Right ventricle myocardium superior (tissue), 1 donor: Measurements from ENCODE around the gene TICRR. TPM values are rescaled to one million over a fixed set of nuclear protein-coding genes. Genes with fewer than 3 reads are reported as not detected.

Experiments used
- total RNA-seq: library from RNA; stranded (reverse); fragmentation: NEBNext Ultra II Directional; extraction: Animal tissue kit (Norgen Biotek cat#: 25700); gene quantifications from one replicate; pipeline ENCODE4 v1.2.1, GENCODE V29; 2021
- donor health status: DM: no; HTN: yes; CAD: no; lungs with severe emphysema.

Gene TICRR
- total RNA-seq, 1 donor from 2014 or later = 0.05 TPM

Other genes with a start within 250 kb of the TICRR start
- gene POLG, start 240.6 kb upstream of the TICRR start, total RNA-seq = 36.9 TPM
- gene RHCG, start 78.9 kb upstream of the TICRR start, total RNA-seq = not detected
- 1.9 TPM for gene KIF7, start 80.0 kb downstream of the TICRR start, total RNA-seq
- gene PLIN1, start 103.9 kb downstream of the TICRR start, total RNA-seq = 9.9 TPM
- gene PEX11A, start 115.3 kb downstream of the TICRR start, total RNA-seq = 13.4 TPM
- 0.11 TPM for gene WDR93, start 115.3 kb downstream of the TICRR start, total RNA-seq
- gene MESP1, start 175.8 kb downstream of the TICRR start, total RNA-seq = 11.6 TPM
- gene MESP2, start 200.9 kb downstream of the TICRR start, total RNA-seq = 0.13 TPM
- gene ANPEP, start 239.4 kb downstream of the TICRR start, total RNA-seq = 6.6 TPM